Stimulated activated naive CD8-positive, alpha-beta T cell treated with anti-CD3 and anti-CD28 coated beads, Interleukin-15, amount 100 ng/mL, for 72 hours (primary cell): ENCODE data around the gene MTHFD2.

Experiments
- ATAC-seq: fragments of 150-1000 bp; cut with Tn5 transposase; 2 replicates; pipeline ENCODE4 v1.10.0; 2021; ENCODE audit warnings: mild to moderate bottlenecking, moderate library complexity
- DNase-seq, 2 donors: peaks; one replicate each; pipeline ENCODE4 v3.0.0; 2021 to 2022
- H3K27ac Mint-ChIP-seq, 2 donors: one replicate each; pipeline ENCODE4 v1.8.0; 2022; ENCODE audit warnings: mild to moderate bottlenecking in 2 of 2, mixed read lengths in 2 of 2, moderate library complexity in 2 of 2
- H3K27me3 Mint-ChIP-seq: one replicate; pipeline ENCODE4 v1.8.0; 2022; ENCODE audit warnings: mixed read lengths
- H3K4me1 Mint-ChIP-seq: one replicate; pipeline ENCODE4 v1.8.0; 2022; ENCODE audit warnings: mild to moderate bottlenecking, mixed read lengths
- H3K4me3 Mint-ChIP-seq, 2 donors: one replicate each; pipeline ENCODE4 v1.8.0; 2022; ENCODE audit warnings: mild to moderate bottlenecking in 2 of 2, mixed read lengths in 2 of 2, moderate library complexity in 1 of 2
- H3K9me3 Mint-ChIP-seq, 2 donors: one replicate each; pipeline ENCODE4 v1.8.0; 2022; ENCODE audit warnings: mixed read lengths in 2 of 2

The MTHFD2 gene

GRCh38 chr2:74198461-74199274, at the start of gene MTHFD2:
Gene MTHFD2 (plus strand): TSS chr2:74198615. CDS start chr2:74198642, 27 bp downstream.
- Mint-ChIP-seq H3K9me3 (no peaks in the 10 kb centered on the region), H3K4me1 (peaks cover 59% of the 10 kb centered on the region), H3K4me3 (peak within 1 kb of the TSS; percentile 98 to 99), H3K27me3 (no peaks in the 10 kb centered on the region), H3K27ac (peak within 1 kb of the TSS; percentile 100)
- DNase-seq: peak; percentile 97
- peak; percentile 93 for ATAC-seq

- Mint-ChIP-seq H3K4me3 (no peak overlapping the region), H3K4me1 (no peaks in the 10 kb centered on the region), H3K27ac (peak overlapping the region in 1 of 2 donors; percentile 3), H3K9me3 (no peaks in the 10 kb centered on the region), H3K27me3 (no peaks in the 10 kb centered on the region)
- DNase-seq: no peak
- no peak for ATAC-seq
Measured at GRCh38 chr2:74149247-74149525, 49.2 kb upstream of the MTHFD2 start.

- H3K4me1 Mint-ChIP-seq: no peaks in the 10 kb centered on the region
- H3K27me3 Mint-ChIP-seq: no peaks in the 10 kb centered on the region
- no peaks in the 10 kb centered on the region for H3K9me3 Mint-ChIP-seq
- H3K27ac Mint-ChIP-seq: peak overlapping the region in 1 of 2 donors; percentile 9
- DNase-seq (no peak), ATAC-seq (no peak)
- H3K4me3 Mint-ChIP-seq: no peak overlapping the region
Measured at GRCh38 chr2:74149570-74150319, 48.7 kb upstream of the MTHFD2 start.

- no peaks in the 10 kb centered on the region for H3K4me1 Mint-ChIP-seq
Measured at GRCh38 chr2:74152954-74153353, 45.5 kb upstream of the MTHFD2 start.

GRCh38 chr2:74155830-74156229, 42.6 kb upstream of the MTHFD2 start:
- Mint-ChIP-seq H3K9me3 (no peaks in the 10 kb centered on the region), H3K4me3 (no peak overlapping the region), H3K27ac (no peak overlapping the region), H3K4me1 (no peaks in the 10 kb centered on the region), H3K27me3 (no peaks in the 10 kb centered on the region)
- ATAC-seq (no peak), DNase-seq (no peak)

More at GRCh38 chr2:74152954-74153353, 45.5 kb upstream of the MTHFD2 start:
- Mint-ChIP-seq H3K4me3 (no peak overlapping the region), H3K27ac (peak overlapping the region in 1 of 2 donors; percentile 7), H3K27me3 (no peaks in the 10 kb centered on the region), H3K9me3 (no peaks in the 10 kb centered on the region)
- DNase-seq (no peak), ATAC-seq (no peak)

- Mint-ChIP-seq H3K27ac (peak overlapping the region in 1 of 2 donors; percentile 65), H3K9me3 (no peaks in the 10 kb centered on the region), H3K4me1 (peaks cover 12% of the 10 kb centered on the region), H3K27me3 (no peaks in the 10 kb centered on the region), H3K4me3 (no peak overlapping the region)
- no peak for ATAC-seq
- DNase-seq: no peak
Measured at GRCh38 chr2:74162951-74163350, 35.5 kb upstream of the MTHFD2 start.

- ATAC-seq: no peak
- no peaks in the 10 kb centered on the region for H3K9me3 Mint-ChIP-seq
- H3K27ac Mint-ChIP-seq: no peak overlapping the region
- DNase-seq: no peak
- H3K27me3 Mint-ChIP-seq: no peaks in the 10 kb centered on the region
- H3K4me3 Mint-ChIP-seq: no peak overlapping the region
- peaks cover 26% of the 10 kb centered on the region for H3K4me1 Mint-ChIP-seq
Measured at GRCh38 chr2:74164761-74165160, 33.7 kb upstream of the MTHFD2 start.

- Mint-ChIP-seq H3K27ac (peak overlapping the region; percentile 27 to 73), H3K4me3 (peak overlapping the region; percentile 19 to 36), H3K27me3 (no peaks in the 10 kb centered on the region), H3K4me1 (peaks cover 38% of the 10 kb centered on the region), H3K9me3 (no peaks in the 10 kb centered on the region)
- peak in 1 of 2 donors; percentile 31 for DNase-seq
- peak; percentile 100 for ATAC-seq
Measured at GRCh38 chr2:74168739-74169138, 29.7 kb upstream of the MTHFD2 start.

- no peak for DNase-seq
- ATAC-seq: no peak
- H3K4me1 Mint-ChIP-seq: peaks cover 57% of the 10 kb centered on the region
- H3K4me3 Mint-ChIP-seq: peak overlapping the region in 1 of 2 donors; percentile 88
- H3K27me3 Mint-ChIP-seq: no peaks in the 10 kb centered on the region
- no peak overlapping the region for H3K27ac Mint-ChIP-seq
- peaks cover 0 to 4% of the 10 kb centered on the region in 2 donors for H3K9me3 Mint-ChIP-seq
Measured at GRCh38 chr2:74174909-74175308, 23.5 kb upstream of the MTHFD2 start.

GRCh38 chr2:74177696-74178095, 20.7 kb upstream of the MTHFD2 start:
- peak overlapping the region; percentile 88 to 90 for H3K4me3 Mint-ChIP-seq
- DNase-seq (no peak), ATAC-seq (no peak)
- H3K4me1 Mint-ChIP-seq: peaks cover 54% of the 10 kb centered on the region
- peaks cover 0 to 4% of the 10 kb centered on the region in 2 donors for H3K9me3 Mint-ChIP-seq
- H3K27ac Mint-ChIP-seq: peak overlapping the region in 1 of 2 donors; percentile 93
- no peaks in the 10 kb centered on the region for H3K27me3 Mint-ChIP-seq

- peak; percentile 93 for ATAC-seq
- peak; percentile 97 to 98 for DNase-seq
- H3K4me1 Mint-ChIP-seq: peaks cover 48% of the 10 kb centered on the region
- peak within 1 kb of the TSS; percentile 88 to 90 for H3K4me3 Mint-ChIP-seq
- H3K27ac Mint-ChIP-seq: peak within 1 kb of the TSS; percentile 94 to 98
- no peaks in the 10 kb centered on the region for H3K27me3 Mint-ChIP-seq
- peaks cover 0 to 4% of the 10 kb centered on the region in 2 donors for H3K9me3 Mint-ChIP-seq
Measured at GRCh38 chr2:74178211-74179062, 20.0 kb upstream of the MTHFD2 start, which contains the start of gene MOB1A. Gene MOB1A (minus strand): TSS chr2:74178879. CDS start chr2:74178674, 205 bp downstream.

- no peak for DNase-seq
- Mint-ChIP-seq H3K27me3 (no peaks in the 10 kb centered on the region), H3K4me3 (peak overlapping the region; percentile 88 to 90), H3K4me1 (peaks cover 44% of the 10 kb centered on the region), H3K27ac (peak overlapping the region; percentile 94 to 98), H3K9me3 (peaks cover 0 to 4% of the 10 kb centered on the region in 2 donors)
- ATAC-seq: peak; percentile 29
Measured at GRCh38 chr2:74179063-74179865, 19.2 kb upstream of the MTHFD2 start.

- ATAC-seq (no peak), DNase-seq (no peak)
- Mint-ChIP-seq H3K4me1 (peaks cover 35% of the 10 kb centered on the region), H3K27me3 (no peaks in the 10 kb centered on the region), H3K4me3 (peak overlapping the region; percentile 39 to 67), H3K9me3 (no peaks in the 10 kb centered on the region), H3K27ac (peak overlapping the region in 1 of 2 donors; percentile 40)
Measured at GRCh38 chr2:74181739-74182138, 16.7 kb upstream of the MTHFD2 start.

GRCh38 chr2:74183878-74184277, 14.5 kb upstream of the MTHFD2 start:
- H3K4me3 Mint-ChIP-seq: no peak overlapping the region
- H3K27ac Mint-ChIP-seq: no peak overlapping the region
- peaks cover 27% of the 10 kb centered on the region for H3K4me1 Mint-ChIP-seq
- H3K27me3 Mint-ChIP-seq: no peaks in the 10 kb centered on the region
- no peak for DNase-seq
- no peak for ATAC-seq
- H3K9me3 Mint-ChIP-seq: no peaks in the 10 kb centered on the region
